Stimulated activated CD8-positive, alpha-beta memory T cell treated with anti-CD3 and anti-CD28 coated beads, Interleukin-4, amount 100 ng/mL, for 24 hours (primary cell): Measurements from ENCODE around the gene TESMIN.

Experiments
- DNase-seq: peaks from one replicate; pipeline ENCODE4 v3.0.0-alpha.2; 2020; ENCODE audit warnings: low read depth

TESMIN gene

DNA sequence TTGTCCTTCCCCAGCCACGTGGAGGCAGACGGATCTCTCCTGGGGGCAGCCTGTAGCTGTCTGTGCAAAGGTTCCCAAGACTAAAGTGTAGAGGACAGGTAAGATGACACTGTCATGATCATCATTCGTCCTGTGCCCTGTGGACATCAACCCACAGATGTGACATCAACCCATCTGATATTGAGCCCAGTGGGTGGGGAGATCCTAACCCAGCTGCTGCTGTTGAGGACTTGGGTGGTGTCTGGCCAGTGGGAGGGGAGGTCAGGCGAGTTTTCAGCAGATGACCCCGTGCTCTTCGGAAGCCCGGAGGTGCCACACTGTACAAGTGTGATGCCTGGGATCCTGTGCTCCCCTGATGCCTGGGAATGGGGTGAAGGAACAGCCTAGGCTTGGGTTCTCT is 68.2 kb downstream of the TESMIN start:
- no peak for DNase-seq

DNA sequence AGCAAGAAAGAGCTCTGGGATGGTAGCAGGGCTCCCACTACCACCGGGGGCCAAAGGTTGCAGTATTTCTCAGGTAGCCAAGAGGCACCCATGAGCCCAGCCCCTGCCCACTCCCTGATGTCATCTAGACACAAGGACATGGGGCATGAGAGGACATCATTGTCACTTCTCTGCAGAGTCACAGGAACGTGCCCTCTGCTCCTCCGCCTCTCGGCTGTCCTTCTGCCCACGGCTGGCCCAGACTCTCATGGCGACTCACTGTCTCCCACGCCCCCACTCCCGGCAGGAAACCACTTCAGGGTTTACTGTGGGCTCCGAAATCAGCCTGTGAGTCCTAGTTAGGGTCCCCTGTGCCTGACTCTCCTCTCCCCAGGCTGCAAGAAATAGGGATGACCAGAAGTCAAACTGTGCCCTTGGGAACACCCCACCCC is 68.8 kb downstream of the TESMIN start:
- DNase-seq, result no peak

DNA sequence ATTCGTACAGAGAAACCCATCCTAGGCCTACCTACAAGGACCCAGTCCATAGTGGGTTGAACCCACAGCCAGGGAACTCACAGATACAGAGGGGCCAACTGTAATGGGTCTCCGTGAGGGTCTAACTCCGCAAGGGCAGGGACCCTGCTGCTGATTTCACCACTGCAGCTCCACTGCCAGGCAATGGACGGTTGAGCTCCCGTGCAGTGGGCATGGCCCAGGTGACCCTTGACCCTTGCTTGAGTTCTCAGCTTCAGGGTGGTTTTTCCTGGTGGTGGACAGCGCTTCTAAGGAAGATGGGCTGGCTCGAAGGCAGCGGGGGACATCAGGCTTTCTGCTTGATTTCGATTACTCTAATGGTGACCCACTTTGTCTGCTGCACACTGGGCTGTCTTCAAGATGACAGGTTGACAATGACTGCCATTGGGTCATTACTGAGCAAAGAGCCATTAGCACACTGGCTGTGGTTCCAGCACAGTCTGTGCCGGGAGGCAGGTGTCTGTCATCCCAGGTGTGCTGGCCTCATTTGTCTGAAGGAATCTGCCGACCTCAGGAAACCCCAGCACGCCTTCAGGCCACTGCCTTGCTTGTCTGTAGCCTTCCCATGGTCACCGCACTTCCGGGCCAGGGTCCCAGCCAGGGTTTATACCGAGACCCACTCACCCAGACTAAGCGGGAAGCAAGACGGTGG is 70.6 kb downstream of the TESMIN start:
- no peak for DNase-seq

DNA sequence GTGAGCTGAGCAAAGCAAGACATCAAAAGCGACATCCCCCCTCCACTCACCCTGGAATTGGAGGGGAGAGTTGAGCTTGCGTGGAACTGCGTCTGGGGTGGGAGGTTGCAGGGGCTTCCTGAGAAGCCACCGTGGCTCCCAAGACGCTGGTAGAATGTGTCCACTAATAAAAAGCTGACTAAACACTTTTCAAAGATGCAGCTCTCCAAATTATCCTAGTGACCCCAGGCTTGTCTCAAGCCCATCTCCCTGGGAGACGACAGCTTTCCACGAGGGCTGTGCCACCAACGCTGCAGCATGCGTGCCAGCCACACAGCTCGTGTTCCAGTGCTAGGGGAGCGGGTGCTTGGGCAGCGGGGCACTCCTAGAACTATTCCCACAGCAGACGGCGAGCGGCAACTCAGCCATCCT is 73.3 kb downstream of the TESMIN start:
- DNase-seq, result no peak

DNA sequence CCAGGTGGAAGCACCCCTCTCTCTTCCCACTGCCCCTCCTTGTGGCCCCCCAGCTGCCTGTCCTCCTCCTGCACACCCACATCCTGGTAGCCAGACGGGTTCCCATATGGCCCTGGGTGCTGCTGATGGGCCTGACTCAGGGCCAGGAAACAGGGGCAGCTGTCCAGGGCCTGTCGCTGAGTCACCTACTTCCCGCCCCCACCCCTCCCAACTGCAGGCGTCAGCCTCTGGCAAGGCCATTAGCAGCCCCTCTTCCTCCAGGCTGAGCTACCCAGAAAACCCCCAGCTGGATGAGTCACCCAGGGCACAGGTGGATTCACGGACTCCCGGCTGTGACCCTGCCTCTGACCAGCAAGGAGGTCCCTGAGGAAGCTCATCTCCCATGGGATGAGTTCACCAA is 73.9 kb downstream of the TESMIN start:
- DNase-seq, result no peak

DNA sequence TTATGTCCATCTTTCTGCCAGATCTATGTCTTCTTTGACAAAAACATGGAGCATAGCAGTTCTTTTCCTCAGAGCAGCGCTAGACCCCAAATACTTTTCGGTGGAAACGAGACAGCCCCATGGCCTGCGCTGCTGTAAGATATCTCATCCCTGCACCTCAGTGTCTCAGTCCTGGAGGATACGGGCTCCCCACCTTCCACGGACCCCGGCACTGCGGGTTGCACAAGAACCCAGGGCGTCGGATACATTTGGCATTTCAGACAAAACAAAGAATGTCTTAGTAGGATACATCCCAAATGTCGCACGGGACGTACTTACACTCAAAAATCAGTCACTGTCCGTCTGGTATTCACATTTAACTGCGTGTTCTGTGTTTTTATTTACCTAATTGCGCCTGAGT is 76.9 kb downstream of the TESMIN start:
- DNase-seq, result no peak

DNA sequence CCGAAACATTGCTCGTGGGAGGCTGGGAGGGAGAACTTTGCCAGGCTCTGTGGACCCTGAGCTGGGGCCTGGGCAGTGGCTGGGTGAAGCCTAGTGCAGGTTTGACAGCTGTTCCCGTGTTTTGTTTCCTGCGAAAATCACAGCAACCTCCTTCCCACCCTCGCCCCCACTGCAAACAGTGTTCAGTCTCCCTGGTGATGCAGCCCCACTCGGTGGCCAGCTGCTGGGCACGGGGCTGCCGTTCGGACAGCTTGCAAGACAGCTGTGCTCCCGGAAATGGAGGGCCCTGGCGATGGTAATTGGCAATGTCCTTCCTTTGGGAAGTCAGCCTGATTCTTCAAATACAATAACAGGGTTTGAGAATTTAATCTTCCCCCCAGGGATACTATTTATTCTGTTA is 77.3 kb downstream of the TESMIN start:
- DNase-seq, result no peak

DNA sequence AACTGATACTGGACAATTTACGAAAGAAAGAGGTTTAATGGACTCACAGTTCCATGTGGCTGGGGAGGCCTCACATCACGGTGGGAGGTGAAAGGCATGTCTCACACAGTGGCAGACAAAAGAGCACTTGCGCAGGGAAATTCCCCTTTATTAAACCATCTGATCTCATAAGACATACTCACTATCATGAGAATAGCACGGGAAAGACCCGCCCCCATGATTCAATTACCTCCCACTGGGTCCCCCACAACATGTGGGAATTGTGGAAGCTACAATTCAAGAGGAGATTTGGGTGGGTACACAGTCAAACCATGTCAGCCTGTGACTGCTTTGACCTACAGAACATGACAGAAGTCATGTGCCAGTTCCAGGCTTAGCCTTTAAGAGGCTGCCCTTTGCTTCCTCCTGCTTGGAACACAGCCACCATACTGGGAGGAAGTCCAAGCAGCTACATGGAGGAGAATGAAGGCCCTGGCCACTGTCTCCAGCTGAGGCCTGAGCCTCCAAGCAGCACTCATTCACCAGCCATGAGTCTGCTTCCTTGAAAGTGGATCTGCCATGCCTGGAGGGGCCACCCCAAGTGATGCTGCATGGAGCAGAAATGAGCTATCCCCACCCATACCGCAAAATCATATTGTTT is 77.9 kb downstream of the TESMIN start:
- DNase-seq, result no peak

DNA sequence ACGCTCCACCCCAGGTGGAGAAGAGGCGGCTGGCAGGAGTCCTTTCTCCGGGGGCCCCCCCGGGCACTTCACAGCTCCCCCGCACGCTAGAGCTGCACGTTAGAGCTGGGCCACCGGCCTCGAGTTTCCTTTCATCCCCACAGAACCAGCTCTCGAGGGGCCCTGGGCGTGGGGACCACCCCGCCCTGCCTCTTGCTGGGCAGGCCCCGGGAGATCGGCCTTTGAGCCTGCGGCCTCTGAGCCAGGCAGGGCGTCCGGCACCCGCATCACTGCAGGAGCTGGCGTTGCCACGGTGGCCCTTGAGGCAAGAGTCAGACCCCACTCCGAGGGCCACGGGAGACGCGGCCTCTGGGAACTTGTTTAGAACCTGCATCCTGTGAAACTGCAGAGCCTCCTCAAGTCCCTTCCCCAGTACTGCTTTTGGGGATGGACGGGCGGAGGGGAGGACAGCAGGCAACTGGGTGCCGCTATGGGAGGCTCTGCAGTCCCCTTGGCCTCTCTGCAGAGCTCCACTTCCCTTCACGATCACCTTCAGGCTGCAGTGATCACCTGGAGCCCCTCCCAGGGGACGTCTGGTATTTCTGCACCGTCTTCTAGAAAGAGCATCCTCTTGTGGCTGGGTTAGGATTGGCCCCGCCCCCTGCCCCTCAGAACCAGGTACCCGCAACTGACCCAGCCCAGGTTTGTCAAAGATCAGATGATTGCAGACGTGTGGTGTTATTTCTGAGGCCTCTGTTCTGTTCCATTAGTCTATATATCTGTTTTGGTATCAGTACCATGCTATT is 80.9 kb downstream of the TESMIN start:
- no peak for DNase-seq

DNA sequence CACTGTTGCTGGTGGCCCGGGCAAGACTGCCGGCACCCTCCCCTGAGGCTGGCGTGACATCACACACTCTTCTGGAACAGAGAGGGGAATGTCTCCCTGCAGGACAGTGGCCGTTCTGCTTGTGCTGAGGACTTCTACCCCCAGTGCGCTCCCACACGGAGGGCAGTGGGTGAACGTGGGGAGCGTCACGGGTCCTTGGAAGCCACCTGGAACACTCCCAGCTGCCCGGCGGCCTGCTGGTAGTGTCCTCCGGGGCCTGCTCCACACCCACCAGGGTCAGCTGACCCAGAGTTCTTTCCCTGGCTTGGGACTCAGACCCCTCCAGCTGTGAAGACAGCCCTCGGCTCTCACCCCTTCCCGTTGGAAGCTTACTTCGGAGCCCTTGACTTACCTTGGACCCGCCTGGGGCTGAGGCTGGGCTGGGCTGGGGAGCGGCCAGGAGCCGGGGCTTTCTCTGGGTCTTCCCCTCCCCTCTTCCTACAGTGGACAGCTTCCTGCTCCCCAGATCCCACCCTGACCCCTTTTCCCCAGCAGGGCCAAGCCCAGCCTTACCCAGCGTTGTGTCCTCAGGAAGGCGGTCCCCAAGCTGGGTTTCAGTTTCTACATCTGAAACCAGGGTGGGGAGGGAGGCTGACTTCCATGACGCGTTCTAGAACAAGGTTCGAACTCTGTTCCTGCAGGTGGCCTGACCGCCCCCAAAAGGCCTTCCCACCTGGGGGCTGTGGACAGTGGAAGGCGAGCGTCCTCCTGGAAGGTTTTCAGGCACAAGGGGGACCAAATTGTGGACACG is 81.8 kb downstream of the TESMIN start:
- DNase-seq, result no peak

DNA sequence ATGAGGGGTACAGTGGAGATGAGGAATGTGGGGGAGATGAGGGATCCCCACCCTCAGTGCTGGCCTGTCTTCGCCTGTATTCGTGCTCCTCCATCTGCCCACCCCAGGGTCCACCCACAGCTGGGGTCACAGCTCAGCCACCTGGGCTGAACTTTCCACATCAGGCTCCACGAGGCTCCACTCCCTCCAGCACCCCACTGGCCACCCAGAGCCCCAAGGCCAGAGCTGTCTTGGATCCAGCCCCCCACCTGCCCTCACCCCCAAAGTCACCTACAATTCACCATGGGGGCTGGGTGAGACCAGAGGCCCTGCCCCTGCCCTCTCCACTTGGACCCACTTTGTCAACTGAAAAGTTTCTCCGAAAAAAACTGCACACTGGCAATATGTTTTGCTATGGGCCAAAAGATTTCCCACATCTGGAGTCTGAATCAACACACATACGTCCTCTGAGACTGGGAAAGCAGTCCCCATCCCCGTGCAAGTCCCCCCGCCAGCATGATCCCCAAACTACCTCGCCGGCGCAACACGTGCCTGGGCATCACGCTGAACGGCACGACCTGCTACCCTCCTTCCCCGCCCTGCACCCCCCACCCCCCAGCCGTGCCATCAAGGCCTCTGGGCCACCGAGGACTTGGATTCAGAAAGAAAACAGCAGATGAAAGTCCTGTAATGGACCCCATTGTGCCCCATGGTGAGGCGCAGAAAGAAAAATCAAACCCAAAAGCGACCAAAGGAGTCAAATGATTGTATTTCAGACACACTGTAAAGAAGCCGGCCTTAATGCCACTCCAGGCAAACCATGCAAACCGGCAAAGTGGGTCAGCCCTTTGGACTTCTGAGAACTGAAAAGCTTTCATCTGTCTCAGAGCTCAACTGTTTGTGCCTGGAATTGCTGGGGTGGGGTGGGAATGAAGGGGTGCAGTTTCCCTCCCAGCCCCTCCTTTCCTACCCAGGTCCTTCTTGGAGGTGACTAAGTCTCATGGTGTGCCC is 83.5 kb downstream of the TESMIN start:
- no peak for DNase-seq

DNA sequence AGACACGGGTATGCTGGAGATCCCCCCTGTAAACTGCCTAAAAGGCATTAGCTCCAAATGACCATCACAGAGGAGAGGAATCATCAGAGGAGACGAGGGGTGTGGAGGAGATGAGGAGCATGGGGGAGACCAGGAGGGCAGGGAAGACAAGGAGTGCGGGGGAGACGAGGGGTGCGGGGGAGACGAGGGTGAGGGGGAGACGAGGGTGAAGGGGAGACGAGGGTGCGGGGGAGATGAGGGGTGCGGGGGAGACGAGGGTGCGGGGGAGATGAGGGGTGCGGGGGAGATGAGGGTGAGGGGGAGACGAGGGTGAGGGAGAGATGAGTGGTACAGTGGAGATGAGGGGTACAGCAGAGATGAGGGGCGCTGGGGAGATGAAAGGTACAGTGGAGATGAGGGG is 84.5 kb downstream of the TESMIN start:
- no peak for DNase-seq

DNA sequence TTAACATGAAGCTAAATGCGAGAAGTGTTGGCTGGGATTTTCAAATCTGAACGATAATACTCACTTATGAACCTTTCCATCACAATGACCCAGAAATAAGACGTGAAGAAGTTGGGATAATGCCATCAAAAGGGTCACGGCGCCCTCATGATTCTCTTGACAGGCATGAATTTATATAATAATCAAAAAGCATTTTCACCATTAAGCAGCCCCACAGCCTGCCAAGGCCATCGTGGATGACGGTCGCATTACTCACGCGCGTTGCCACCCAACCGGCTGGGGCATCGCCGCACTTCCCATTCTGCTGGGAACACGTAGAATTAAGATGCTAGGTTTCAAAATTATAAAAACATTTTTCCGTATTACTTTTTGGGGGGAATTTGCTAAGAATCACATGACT is 85.9 kb downstream of the TESMIN start:
- no peak for DNase-seq

DNA sequence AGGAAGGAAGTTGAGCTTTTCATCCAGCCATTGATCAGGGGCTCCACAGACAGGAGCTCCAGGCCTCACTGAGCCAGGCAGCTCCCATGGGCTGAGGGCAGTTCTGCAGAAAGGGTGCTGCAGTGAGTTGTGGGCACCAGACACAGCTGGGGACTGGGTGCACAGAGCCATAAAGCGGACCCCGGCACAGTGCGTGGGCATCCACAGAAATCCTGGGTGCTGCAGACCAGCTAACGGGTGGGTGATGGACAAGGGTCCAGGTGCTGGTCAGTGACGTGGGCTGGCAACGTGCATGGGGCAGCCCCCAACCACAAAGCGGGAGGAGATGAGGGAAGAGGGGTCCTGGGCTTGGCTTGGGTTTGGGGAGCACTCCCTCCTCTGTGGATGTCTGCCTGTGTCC is 86.4 kb downstream of the TESMIN start:
- no peak for DNase-seq

DNA sequence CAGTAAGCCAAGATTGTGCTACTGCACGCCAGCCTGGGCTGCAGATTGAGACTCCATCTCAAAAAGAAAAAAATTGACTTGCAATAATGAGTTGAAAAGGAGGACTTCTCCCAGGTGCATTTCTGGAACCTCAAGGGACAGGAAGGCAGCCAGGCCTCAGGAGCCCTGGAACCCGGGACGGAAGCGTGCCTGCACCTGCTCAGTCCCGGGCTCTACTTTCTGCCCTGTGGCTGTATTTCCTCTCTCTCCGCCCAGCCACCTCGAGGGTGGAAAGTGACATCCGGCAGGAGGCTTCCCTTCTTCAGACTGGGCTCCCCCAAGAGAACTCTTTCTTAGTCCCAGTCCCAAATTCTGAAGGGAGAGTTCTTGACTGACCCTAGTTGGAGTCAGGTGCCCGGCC is 87.2 kb downstream of the TESMIN start:
- no peak for DNase-seq

DNA sequence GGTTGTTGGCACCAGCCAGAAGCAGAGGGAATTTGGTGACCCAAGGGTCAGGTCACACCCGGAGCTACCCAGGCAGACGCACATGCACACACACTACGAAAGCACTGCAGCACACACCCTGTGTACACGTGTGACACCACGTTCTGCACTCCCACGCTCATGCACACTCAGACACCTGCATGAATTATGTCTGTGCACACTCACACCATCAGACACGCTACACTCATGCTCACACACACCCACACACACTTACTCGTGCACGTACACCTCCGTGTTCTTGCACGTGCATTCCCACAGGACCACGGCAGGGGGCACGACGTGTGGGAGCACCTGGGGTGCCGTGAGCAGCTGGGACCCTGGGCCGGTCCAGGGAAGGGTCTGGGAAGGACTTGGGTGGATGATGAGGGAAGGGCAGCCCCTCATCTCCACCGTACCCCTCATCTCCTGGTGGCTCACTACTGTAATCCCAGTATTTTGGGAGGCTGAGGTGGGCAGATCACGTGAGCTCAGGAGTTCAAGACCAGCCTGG is 87.8 kb downstream of the TESMIN start:
- no peak for DNase-seq

DNA sequence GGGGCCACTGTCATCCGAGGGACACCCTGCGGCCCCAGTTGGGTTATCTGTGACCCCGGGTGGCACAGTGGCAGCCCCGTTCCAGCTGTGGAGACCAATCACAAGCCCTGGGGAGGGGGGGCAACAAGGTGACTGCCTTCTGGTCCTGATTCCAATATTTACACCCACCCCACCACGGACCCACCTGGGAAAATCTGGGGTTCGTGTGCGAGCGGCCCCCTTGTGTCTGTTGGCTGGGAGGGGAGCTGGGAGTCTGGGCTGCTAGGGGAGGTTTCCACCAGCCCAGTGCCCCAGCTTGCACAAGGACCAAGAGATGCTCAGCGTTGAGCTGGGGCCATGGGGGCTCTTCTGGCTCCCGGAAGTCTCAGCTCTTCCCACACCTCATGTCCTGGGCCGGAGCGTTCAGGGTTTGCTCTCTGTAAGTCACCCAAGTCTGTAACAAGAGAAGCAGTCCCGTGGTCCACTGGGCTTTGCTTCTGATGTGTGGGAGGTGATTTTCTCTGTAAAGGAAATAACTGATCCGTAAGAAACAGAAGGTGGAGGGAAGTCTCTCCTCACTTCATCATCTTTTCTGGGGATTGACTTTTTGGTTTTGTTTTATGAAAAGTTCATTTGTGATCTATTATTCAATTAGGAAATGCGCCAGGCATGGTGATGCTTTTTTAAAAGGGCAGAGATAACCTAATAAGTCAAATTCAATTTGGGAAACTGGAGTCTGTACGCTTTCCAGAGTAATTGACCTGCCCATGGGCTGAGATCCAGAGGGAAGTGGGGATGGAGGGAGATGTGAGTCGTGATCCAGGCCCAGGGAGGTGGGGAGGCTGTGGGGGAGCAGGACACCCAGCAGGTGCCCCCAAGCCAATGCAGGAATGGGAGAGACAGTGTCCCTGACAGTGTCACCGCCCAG is 89.4 kb downstream of the TESMIN start:
- no peak for DNase-seq

DNA sequence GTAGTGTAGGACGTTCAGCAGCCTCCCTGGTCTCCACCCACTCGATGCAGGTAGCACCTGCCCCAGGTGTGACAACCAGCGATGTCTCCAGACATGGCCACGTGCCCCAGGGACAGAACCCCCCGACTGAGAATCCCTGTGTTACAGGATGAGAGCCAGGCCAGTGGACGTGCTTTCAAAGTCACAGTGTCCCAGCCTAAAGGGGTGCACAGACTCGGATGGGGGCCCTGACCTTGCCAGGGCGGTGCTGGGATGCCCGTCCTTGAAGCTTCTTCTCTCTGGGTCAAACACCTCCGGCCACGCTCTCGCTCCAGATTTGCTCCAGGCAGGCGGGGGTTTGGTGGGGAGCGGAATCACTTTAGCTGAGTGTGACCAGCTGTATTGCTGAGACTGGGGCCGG is 90.3 kb downstream of the TESMIN start:
- DNase-seq, result no peak

DNA sequence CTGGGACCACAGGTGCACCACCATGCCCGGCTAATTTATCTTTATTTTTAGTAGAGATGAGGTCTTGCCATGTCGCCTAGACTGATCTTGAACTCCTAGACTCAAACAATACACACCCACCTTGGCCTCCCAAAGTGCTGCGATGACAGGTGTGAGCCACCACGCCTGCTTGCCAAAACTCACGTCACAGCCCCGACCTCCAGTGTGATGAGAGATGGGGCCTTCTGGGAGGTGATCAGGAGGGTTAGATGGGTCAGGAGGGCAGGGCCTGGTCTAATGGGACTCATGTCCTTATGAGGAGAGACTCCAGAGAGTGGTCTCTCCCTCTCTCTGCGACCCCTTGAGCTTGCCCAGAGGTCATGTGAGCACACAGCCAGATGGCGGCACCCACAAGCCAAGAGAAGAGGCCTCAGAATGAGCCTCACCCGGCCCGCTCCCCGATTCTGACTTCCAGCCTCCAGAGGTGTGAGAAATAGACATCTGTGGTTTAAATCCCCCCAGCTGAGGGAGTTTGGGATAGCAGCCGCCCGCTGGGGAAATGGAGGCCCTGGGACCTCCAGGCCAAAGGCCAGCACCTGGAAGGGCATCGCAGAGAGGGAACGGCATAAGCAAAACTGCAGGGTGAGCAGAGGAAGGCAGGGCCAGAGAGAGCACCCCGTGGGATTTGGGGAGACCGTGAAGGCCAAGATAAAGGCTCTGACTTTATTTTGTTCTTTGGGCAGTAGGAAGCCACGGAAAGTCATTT is 91.1 kb downstream of the TESMIN start:
- no peak for DNase-seq
